Stimulated activated CD8-positive, alpha-beta memory T cell treated with anti-CD3 and anti-CD28 coated beads, Interleukin-4, amount 100 ng/mL, for 4 hours (primary cell): ENCODE data around the gene ACP5.

Experiments used
- DNase-seq, 2 donors: peaks; one replicate each; pipeline ENCODE4 v3.0.0-alpha.2; 2020; ENCODE audit warnings: low read depth in 2 of 2, low spot score in 1 of 2

Gene ACP5

DNA sequence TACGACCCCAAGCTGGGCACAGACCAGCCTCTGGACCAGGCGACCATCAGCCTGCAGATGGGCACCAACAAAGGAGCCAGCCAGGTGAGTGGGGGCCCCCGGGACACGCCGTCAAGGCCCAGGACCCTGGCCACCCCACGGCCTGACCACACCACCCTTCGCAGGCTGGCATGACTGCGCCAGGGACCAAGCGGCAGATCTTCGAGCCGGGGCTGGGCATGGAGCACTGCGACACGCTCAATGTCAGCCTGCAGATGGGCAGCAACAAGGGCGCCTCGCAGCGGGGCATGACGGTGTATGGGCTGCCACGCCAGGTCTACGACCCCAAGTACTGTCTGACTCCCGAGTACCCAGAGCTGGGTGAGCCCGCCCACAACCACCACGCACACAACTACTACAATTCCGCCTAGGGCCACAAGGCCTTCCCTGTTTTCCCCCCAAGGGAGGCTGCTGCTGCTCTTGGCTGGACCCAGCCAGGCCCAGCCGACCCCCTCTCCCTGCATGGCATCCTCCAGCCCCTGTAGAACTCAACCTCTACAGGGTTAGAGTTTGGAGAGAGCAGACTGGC, 28.0 kb downstream of the ACP5 start:
- no peak for DNase-seq

DNA sequence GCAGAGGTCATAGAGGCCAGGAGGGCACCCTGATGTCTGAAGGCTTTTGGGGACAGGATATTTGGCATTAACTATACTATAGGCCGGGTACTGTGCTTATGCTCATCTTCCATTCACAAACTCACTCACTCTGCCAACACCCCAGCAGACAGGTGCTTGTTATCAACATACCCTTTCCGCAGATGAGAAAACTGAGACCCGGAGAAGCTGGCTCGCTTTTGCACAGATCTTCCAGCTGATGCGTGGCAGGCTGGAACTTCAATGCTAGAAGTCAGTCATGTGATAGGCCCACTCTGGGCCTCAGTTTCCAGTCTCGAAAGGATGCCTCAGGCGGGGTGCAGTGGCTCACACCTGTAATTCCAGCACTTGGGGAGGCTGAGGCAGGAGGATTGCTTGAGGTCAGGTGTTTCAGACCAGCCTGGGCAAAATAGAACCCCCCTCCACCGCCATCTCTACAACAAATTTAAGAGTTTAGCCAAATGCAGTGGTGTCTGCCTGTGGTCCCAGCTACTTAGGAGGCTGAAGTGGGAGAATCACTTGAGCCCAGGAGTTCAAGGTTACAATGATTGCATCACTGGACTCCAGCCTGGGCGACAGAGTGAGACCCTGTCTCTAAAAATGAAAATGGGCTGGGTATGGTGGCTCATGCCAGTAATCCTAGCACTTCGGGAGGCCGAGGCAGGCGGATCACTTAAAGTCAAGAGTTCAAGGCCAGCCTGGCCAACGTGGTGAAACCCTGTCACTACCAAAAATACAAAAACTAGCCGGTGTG, 29.3 kb downstream of the ACP5 start:
- DNase-seq: no peak

DNA sequence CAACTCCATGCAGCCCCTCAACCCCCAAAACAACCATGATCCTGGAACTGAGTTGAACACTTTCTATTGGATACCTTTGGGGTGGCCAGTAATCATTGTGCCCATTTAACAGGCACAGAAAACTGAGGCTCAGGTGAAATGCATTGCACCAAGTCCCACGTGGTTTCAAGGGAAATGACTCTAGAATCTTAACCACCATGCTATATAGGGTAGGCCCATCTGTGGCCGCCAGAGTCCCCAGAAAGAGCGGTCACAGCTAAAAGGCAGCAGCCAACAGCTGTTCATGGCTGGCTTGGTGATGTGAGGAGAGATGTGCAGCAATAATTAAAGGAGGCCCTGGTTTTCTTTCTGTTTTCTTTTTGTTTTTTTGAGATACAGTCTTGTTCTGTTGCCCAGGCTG, 36.2 kb downstream of the ACP5 start:
- no peak for DNase-seq

DNA sequence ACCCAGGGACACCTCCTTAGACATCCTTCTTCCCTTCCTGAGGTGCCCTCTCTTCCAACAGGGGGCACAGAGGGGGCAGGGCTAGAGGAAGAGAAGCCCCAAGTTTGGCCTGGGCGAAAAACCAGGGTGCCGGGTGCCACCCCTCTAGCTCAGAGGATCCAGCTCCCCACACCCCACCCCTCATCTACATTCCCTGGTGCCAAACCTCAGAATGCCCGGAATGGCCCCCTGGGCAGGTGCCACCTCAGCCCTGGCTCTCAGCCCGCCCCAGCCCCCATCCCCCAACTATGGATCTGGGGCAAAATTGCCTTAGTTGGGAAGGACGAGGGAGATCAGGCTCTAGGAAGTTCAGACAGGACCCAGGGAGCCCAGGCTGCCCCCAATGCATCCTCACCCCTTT, 36.8 kb downstream of the ACP5 start:
- DNase-seq: no peak

DNA sequence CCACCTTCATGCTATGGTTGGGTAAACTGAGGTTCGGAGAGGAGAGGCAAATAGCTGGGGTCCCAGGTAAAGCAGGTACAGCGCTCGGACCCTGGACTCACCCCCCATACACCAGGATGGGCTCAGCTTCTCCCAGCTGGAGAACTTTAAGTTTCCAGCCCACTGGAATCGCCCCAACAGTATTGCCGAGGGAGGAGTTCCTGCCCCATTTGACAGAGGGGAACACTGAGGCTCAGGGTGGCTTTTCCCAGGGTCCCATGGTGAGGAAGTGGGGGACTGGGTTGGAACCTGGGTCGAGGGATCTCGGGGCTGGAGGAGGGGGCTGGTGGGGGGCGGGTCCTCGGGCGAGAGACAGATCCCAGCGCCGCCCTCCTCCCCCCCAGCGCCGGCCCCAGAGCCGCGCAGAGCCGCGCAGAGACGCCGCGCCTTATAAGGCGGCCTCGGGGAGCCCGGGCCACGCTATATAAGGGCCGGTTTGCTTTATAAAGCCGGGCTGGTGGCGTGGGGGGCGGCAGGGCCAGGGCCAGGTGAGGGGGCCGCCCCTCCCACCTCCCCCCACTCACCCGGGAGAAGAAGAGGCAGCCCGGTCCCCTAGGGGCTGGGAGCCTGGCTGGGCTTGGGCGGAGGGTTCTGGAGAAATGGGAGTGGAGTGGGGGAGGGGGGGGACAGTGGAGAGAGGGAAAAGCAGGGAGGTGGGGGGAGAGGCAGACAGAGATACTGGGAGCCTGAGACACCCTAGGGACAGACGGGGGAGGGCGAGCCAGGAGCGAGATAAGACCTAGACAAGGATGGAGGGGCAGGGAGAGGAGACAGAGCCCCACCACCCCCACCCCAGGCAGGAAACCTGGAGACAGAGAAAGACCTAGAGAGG, 37.7 kb downstream of the ACP5 start:
- DNase-seq: no peak

DNA sequence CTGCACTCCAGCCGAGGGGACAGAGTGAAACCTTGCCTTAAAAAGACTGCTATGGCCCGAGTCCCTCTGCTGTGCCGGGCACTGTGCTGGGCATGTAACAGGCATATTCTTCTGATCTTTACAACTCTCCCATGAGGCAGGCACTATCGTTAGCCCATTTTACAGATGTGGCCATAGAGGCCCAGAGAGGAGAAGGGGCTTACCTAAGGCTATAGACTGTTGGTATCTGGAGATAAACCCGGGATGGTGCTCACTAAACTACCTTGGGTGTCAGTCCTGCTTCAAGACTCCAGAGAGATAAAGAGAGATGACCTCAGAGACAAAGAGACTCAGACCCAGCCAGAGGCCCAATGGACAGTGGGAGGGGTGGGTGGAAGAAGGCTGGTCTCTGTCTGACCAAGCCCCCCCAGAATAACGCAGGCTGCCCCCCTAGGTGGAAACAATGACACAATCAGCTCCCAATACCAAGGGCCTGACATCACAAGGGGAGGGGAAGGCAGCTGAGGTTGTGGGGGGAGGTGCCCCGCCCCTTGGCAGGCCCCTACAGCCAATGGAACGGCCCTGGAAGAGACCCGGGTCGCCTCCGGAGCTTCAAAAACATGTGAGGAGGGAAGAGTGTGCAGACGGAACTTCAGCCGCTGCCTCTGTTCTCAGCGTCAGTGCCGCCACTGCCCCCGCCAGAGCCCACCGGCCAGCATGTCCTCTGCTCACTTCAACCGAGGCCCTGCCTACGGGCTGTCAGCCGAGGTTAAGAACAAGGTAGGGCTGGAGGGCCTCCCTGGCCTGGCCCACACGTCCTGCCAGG, 39.0 kb downstream of the ACP5 start, which contains the start of gene CNN1:
Gene CNN1, plus strand, starts transcription at position 620 of the 805 bp plus-strand sequence. Its CDS starts 77 bp downstream, at position 697.
- no peak for DNase-seq

DNA sequence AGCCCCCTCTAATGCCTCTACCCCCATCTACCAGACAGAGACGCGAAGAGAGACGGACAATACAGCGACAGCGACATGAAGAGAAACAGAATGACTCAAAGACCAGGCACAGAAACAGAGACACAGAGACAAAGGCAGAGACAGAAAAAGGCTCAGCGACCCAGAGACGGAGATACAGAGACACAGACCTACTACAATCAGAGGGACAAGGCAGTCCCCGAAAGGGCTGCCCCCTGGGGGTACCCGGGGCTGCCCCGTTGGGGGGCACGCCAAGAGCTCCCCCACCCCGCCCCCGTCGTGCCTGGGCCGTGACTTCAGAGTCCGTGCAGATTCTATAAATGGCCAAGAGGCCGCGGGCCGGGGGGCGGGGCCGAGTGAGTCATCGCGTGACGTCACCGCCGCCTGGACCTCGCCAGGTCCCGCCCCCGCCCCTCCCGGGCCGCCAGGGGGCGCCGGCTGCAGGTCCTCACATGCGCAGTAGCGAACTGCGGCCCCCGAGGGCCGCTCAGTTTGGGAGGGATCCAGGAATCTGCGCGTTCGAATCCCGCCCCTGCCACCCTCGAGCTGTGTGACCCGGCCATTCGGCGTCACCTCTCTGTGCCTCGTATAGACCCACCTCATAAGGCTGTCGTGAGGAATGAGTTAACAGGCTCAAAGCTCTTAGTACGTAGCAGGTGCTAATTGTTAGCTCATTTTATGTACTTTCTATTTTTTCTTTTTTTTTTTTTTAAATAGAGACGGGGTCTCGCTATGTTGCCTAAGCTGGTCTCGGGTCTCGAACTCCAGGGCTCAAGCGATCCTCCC, 41.5 kb downstream of the ACP5 start:
- DNase-seq: peak; percentile 50 to 61

DNA sequence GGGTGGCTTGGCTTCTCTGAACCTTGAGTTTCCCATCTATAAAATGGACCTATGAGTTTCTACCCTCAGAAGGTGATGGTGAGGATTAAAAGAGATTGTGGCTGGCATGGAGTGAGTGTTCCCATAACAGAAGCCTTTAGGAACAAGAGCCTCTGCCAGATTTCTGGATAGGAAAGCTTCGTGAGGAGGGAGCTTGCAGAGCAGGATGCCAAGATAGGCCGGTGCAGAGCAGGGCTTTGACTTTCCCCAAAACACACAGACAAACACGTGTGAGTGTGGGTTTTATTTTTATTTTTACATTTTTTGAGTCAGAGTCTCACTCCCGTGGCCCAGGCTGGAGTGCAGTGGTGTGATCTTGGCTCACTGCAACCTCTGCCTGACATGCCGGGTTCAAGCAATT, 42.5 kb downstream of the ACP5 start:
- no peak for DNase-seq

DNA sequence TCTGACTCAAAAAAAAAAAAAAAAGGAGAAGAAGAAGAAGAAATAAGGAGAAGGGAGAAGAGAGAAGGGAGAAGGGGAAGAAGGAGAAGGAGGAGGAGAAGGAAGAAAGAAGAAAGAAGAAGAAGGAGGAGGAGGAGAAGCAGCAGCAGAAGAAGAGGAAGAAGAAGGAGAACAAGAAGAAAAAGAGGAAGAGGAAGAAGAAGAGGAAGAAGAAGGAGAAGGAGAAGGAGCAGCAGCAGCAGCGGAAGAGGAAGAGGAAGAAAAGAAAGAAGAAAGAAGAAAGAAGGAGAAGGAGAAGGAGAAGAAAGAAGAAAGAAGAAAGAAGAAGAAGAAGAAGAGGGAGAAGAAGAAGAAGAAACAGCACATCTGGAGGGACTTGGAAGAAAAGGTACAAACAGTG, 42.9 kb downstream of the ACP5 start:
- DNase-seq: no peak

DNA sequence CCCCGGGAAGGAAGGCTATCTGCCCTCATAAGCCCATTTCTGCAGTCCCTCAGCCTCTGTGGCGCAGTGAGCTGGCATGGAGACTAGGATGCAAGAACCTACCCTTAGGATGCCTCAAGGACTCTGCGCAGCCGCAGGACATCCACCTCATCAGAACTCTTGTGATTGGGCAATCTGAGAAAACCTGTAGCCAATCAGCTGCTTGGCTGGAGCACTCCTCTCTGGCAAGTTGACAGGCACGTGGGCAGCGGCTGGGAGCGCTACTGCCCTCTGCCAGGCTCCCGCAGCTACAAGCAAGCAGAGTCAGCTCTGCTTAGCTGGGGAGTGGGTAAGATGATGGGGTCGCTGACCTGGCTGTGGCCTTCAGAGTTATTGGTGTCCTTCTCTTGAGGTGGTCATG, 47.0 kb downstream of the ACP5 start:
- no peak for DNase-seq

DNA sequence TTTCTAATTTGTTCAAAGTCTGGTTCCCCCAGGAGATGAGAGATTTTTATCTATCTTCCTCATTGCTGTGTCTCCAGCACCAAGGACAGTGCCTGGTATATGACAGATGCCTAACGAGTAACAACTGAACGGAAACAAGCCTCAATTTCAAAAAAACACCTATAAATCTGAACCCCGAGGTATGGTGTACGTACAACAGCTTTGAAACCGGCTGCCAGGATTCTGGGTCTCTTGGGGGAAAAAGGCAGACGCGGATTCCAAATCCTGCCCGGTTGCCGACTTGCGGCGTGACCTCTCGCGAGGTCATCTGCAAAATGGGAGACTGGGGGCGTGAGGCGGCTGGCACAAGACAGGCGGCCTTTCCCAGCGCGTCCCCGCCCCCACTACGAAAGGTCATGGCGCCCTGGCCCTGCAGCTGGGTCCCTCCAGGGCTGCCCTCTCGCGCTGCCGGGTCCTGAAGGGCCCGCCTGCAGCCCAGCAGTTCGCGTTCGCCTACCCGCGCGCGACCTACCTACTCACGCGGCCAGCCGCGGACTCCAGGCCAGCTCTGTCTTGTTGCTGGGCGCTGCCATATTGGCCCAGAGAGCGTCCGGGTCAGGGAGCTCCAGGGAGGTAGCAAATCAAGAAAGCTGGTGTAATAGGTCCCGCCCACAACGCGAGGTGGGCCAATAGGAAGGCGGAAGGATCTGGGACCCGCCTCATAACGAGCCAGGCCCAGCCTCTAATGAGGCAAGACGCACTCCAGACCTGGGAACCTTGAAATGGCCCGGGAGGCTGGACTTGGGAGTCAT, 48.7 kb downstream of the ACP5 start, which contains the start of gene ECSIT:
Gene ECSIT, minus strand, starts transcription at position 584 of the 791 bp plus-strand sequence. CDS start 9,964 bp downstream, outside the sequence.
- peak; percentile 83 to 84 for DNase-seq
